VCaP (cell line): ENCODE data around the gene MTA1.

Experiments used
- H3K27ac ChIP-seq: fragments of 450-650 bp; 2 replicates; pipeline ENCODE4 v1.5.1; 2017
- TF ChIP-seq, protein P1 (sequence below): fragments of 450-650 bp; conservative IDR thresholded peaks from 2 replicates; pipeline ENCODE4 v1.5.1; 2017; ENCODE audit warnings: mild to moderate bottlenecking, moderate library complexity

Gene MTA1

DNA sequence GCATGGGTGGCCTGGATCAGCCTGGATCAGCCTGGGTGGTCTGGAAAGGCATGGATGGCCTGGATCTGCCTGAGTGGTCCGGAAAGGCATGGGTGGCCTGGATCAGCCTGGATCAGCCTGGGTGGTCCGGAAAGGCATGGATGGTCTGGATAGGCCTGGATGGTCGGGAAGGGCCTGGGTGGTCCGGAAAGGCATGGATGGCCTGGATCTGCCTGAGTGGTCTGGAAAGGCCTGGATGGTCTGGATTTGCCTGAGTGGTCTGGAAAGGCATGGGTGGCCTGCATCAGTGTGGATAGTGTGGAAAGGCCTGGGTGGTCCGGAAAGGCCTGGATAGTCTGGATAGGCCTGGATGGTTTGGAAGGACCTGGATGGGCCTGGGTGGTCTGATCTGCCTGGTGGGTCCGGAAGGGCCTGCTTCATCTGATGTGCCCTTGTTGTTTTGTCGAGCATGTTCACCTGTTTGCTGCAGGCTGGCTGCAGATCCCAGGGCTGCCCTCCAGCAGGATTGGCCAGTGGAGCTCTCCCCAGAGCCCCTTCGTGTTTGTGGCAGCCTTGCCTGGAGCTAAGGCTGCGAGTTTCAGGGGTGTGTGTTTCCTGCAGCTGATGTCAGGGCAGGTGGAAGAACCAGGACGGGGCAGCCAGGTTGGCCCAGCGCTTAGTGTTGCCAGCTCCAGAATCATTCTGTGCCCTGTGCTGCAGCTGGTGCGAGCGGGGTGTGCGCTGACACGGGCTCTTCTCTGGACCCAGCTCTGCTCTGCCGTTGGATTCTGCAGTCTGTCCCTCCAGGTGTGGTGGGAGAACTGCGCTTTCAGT is 40.5 kb upstream of the MTA1 start:
- TF ChIP-seq, protein P1, sequence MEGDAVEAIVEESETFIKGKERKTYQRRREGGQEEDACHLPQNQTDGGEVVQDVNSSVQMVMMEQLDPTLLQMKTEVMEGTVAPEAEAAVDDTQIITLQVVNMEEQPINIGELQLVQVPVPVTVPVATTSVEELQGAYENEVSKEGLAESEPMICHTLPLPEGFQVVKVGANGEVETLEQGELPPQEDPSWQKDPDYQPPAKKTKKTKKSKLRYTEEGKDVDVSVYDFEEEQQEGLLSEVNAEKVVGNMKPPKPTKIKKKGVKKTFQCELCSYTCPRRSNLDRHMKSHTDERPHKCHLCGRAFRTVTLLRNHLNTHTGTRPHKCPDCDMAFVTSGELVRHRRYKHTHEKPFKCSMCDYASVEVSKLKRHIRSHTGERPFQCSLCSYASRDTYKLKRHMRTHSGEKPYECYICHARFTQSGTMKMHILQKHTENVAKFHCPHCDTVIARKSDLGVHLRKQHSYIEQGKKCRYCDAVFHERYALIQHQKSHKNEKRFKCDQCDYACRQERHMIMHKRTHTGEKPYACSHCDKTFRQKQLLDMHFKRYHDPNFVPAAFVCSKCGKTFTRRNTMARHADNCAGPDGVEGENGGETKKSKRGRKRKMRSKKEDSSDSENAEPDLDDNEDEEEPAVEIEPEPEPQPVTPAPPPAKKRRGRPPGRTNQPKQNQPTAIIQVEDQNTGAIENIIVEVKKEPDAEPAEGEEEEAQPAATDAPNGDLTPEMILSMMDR: no peak
- H3K27ac ChIP-seq: no peak overlapping the region

DNA sequence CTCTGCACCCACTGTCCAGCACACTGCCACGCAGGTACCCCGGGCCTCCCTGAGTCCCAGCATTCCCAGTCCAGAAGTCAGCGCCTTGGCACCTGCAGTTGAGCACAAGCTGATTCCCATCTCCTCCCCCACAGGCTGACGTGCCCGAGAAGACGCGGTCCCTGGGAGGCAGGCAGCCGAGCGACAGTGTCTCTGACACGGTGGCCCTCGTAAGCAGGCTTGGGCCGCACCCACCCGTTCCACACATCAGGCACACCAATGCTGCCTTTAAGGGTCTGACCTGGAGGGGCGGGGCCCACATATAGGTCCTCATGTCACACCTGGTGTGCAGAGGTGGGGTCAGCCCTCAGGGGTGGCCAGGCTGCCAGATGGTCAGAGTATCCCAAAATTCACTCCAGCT is 39.7 kb upstream of the MTA1 start:
- no peak overlapping the region for H3K27ac ChIP-seq
- TF ChIP-seq, protein P1: no peak

DNA sequence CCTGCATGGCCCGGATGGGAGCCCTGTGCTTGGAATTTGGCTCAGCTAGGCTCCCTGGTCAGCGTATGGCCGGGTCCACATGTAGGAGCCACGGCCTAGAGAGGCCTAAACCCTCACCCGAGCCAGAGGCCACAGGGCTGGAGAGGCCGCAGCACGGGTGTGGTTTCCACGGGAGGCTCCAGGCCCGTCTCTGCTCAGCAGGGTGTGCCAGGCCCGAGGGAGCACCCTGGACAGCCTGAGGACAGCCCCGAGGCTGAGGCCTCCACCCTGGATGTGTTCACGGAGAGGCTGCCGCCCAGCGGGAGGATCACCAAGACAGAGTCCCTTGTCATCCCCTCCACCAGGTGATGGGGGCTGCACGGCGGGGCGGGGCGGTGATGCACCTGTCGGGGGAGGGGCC is 38.9 kb upstream of the MTA1 start:
- H3K27ac ChIP-seq: no peak overlapping the region
- TF ChIP-seq, protein P1: no peak

DNA sequence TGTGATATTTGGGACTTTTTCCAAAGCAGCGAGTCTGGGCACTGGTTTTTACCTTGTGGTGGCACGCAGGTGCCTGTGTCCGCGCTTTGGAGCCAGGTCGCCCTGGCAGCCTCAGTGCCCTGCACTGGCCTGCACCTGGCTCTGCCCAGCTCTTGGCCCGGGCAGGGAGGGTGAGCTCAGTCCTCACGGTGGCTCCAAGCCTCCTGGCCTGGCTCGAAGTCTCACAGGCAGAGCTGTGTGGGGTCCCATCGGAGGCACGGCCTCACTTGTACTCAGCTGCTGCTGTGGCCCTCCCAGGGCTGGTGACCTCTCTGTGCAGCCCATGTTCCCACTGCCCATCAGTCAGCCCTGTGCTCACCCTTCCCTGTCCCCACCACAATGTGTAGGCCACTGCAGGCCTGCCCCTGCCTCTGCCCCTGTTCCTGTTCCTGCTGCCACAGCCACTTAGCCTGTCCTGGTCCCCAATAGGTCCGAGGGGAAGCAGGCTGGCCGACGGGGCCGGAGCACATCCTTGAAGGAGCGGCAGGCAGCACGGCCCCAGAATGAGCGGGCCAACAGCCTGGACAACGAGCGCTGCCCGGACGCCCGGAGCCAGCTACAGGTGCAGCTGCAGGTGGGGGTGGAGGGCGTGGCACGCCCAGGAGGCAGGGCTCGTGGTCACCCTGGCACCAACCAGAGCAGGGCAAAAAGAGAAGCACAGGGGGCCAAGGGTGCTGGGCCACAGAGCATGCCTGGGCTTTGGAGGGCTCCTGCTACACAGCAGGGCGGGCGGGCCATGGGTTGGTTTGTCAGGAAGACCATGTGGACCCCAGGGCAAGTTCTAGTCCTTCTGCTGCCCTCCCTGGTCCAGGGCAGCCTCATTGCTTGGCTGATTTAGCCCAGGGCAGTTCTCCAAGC is 37.9 kb upstream of the MTA1 start:
- no peak overlapping the region for H3K27ac ChIP-seq
- TF ChIP-seq, protein P1: no peak

DNA sequence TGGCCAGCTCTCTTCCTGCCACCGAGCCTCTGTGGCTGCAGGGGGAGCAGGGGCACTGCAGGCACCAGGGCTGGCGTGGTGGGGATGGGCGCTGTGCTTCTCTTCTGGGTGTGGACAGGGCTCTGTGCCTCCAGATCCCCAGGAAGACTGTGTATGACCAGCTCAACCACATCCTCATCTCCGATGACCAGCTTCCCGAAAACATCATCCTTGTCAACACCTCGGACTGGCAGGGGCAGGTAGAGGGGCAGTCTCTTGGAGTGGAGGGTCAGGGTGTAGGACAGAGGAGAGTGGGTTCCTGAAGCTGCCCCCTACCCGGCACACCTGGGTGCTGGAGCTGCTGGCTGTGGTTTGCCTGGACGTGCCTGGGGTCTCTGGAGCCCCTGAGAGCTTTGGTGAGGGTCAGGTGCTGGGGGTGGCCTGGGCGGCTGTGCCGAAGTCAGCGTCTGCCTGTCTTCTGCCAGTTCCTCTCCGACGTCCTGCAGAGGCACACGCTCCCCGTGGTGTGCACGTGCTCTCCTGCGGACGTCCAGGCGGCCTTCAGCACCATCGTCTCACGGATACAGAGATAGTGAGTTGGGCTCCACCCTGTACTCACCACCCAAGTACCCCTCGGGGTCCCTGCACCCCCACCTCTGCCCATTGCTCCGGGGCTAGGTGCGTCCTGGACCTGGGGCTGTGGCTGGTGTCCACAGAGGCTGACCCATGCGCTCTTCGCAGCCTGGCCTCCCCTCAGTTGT is 37.1 kb upstream of the MTA1 start:
- no peak overlapping the region for H3K27ac ChIP-seq
- TF ChIP-seq, protein P1: no peak

DNA sequence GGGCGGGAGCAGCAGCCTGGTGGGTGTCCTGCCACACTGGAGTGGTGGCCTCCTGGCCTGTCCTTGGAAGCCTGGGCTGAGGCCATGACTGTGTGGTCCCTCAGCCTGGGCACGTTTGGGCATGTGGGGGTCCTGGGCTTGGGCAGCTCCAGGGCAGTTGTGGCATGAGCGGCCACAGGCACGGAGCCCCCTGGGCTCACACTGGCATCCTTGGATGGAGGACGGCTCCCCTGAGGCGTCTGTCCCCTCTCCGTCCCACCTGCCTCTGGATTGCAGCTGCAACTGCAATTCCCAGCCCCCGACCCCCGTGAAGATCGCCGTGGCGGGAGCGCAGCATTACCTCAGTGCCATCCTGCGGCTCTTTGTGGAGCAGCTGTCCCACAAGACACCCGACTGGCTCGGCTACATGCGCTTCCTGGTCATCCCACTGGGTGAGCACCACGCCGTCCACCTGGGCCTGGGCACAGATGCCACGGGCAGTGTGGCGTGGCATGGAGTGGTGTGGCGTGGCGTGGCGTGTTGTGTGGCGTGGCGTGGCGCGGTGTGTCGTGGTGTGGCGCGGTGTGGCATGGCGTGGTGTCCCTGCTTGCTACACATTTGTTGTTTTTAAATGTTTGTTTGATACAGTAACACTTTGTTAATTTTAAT is 36.4 kb upstream of the MTA1 start:
- TF ChIP-seq, protein P1: no peak
- no peak overlapping the region for H3K27ac ChIP-seq
